NCI-H748 (cell line): Measurements from ENCODE around the gene SPOCK1.
"Not testable (repeated sequence)": the region's sequence is repeated elsewhere in the genome, so short reads cannot be mapped to it uniquely, and the experiment has no call there.

Experiments
- DNase-seq: peaks from one replicate; lab custom pipeline; 2025; ENCODE audit not compliant: unreplicated experiment; lab: John Stamatoyannopoulos, UW

The SPOCK1 gene

DNA sequence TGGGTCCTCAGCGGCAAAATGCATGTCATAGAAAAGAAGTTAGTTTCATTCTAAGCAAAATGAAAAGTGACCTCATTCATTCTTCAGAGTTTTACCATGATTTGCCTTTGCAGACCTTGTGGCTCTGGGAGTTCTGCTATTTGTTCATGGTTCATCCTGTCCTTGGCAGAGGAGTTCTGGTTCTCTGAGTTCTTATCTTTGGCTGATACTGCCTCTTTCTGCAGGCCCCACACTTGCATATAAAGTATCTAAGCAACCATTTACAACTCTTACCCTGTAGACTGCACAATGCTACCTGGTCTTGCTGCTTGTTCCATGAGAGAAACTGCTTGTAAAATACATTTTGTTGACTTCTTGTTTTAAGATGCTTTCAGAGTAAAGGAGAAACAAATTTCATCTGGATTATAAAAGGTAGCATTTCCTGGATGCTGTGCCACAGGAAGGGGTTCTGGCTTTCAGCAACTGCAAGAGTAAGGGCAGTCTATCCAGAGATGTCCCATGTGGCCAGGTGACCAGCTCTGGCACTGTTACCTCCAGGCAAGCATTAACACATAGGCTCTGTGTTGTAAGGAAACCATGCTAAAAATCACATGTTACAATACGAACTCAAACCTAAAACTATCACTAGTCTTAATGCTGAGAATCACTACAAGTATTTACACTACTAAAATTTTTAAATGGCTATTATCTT lies 513.2 kb downstream of the SPOCK1 start:
- DNase-seq: no peak

DNA sequence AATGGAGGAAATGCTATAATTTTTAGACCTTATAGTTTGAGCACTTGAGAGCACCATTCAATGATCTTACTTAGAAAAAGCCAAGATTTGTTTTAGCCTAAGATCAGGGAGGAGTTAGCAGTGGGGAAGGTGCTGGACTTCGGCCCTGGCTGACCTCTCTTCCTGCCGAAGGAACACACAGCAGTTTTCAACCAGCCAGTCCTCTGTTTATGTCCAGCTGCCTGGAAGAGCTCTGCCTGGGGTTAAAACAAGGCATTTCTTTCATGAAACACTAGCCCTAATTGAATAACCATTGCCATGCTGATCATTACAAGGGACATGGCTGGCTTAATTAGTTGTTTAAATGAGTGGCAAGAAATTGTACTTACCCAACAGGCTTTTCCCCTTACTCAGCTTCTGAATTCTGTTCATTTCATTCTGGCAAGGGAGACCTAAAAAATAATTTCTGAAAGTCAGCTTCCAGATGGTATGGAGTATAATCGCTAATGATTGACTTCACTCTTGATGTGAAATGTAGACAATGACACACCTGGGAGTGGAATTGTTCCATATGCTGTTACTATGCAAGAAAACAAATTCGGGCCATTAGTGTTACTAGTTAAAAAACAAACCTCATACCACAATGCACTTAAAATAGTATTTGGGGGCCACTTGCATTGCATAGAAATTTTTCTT lies 514.2 kb downstream of the SPOCK1 start:
- no peak for DNase-seq

DNA sequence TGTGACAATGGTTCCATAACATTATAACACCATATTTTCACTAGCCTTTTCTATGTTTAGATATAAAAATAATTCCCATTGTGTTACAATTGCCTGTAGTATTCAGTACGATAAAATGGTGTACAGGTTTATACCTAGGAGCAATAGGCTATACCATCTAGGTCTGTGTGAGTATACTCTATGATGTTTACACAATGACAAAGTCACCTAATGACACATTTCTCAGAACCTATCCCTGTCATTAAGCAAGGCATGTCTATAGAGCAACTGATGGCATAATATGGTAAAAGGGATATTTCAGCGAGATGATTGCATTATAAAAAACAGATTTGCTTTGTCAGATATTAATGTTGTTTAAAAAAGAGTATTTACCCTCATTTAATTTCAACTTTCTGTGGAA lies 517.2 kb downstream of the SPOCK1 start:
- no peak for DNase-seq

DNA sequence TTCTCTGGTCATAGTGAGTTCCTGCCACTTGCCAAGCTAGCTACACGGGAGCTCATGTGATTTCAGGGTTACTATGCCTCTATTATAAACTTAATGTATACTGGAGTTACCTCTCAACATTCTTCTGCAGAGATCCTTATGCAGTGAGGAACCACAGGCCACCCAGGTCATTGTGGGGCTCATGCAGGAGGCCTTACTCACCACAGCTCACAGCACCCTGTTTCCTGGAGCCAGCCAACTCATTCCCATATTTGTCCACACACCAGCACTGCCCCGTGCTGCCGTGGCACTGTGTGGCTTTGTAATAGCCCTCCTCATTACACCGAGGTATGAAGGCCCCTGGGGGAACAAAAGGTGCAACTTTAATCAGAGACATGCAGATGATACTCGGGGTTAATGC lies 520.0 kb downstream of the SPOCK1 start:
- no peak for DNase-seq

DNA sequence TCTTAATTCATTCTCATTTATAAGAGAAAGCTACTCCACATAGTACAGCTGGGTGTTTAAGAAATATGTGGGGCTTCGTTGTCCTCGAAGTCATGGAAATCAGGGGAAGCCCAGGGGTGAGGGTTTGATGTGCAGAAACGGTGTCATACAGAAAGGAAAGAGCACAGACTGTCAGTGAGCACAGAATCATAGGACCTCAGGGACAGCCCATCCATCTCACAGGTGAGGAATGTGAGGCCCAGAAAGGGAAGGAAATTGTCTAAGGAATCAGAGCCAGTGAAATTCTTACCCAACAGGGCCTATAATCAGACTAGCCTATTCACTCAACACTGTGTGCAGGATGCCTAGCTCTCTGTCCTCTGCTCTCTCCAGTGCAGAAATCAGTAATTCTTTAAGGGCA lies 535.6 kb downstream of the SPOCK1 start:
- DNase-seq: no peak

DNA sequence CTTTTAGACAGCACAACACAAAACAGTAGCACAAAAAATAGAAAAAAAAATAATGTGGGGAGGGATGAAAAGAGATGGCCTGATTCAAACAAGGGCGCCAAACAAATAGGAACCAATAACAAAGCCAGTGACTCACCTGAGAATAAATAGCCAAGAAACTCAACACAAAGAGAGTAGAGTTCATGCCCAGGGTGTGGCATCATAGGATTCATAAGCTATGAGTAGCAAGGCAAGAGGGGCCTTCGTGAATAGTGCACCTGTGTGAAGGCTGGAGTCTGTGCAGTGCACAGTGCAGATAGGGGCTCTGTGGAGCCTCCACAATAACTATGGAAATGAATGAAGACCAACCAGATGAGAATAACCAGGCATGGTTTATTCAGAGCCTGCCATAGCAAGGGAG lies 541.7 kb downstream of the SPOCK1 start:
- no peak for DNase-seq

DNA sequence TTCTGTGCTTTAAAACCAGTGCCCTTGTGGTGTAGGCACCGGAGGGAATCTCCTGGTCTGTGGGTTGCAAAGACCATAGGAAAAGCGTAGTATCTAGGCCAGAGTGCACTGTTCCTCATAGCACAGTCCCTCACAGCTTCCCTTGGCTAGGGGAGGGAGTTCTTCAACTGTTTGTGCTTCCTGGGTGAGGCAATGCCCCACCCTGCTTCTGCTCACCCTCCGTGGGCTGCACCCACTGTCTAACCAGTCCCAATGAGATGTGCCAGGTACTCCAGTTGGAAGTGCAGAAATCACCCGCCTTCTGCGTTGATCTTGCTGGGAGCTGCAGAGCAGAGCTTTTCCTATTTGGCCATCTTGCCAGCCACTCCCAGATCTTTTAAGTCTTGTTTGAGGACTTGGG lies 545.0 kb downstream of the SPOCK1 start:
- not testable (repeated sequence) for DNase-seq

DNA sequence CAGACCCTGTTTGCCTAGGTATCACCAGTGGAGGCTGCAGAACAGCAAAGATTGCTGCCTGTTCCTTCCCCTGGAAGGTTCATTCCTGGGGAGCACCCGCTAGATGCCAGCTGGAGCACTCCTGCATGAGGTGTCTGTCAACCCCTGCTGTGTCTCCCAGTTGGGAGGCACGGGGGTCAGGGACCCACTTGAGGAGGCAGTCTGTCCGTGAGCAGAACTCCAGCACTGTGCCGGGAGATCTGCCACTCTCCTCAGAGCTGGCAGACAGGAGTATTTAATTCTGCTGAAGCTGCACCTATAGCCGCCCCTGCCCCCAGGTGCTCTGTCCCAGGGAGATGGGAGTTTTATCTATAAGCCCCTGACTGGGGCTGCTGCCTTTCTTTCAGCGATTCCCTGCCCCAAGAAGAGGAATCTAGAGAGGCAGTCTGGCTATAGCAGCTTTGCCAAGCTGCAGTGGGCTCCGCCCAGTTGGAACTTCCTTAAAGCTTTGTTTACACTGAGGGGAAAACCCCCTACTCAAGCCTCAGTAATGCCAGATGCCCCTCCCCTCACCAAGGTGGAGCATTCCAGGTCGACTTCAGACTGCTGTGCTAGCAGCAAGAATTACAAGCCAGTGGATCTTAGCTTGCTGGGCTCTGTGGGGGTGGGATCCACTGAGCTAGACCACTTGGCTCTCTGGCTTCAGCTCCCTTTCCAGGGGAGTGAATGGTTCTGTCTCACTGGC lies 545.6 kb downstream of the SPOCK1 start:
- not testable (repeated sequence) for DNase-seq

DNA sequence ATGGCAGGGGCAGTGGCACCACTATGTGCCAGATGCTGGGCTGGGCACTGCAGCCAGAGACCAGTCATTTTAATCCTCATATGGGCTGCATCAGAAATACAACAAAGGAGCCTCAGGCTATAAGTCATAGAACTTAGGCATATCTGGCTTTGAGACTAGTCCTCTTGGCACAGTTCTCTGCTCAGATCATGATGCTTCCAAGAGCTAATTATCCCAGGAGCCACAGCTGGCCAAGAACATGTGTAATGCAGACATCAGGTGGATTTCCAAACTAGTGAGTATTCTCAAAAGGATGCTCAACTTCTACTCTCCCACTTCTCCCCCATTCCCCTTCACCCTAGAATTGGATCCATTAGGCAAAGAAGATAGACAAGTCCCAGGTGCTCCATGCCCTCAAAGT lies 571.6 kb downstream of the SPOCK1 start:
- no peak for DNase-seq

DNA sequence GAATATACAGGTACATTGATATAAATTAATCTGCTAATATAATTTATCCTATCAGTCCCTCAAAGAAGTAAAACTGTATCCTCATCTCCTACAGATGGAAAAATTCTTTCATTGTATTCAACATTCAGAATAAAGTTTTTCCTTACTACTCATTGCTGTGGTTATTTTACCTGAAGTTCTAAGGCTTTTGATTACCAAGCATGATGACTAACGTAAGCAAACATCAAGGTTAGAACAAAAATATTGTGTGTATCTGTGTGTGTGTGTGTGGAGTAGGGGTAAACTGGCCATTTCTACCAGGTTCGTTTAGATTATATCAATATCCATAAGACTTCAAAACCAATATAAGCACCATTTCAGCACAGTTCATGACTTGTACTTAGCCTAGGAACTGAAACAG lies 573.1 kb downstream of the SPOCK1 start:
- no peak for DNase-seq
